Stimulated activated CD4-positive, alpha-beta T cell treated with anti-CD3 and anti-CD28 coated beads, TNF-alpha, amount 100 ng/mL, for 48 hours (primary cell): ENCODE data around the gene PDZD4.

Experiments used
- DNase-seq, 3 donors: peaks; one replicate each; pipeline ENCODE4 v3.0.0-alpha.2; 2020; ENCODE audit warnings: low read depth in 3 of 3

The PDZD4 gene

DNA sequence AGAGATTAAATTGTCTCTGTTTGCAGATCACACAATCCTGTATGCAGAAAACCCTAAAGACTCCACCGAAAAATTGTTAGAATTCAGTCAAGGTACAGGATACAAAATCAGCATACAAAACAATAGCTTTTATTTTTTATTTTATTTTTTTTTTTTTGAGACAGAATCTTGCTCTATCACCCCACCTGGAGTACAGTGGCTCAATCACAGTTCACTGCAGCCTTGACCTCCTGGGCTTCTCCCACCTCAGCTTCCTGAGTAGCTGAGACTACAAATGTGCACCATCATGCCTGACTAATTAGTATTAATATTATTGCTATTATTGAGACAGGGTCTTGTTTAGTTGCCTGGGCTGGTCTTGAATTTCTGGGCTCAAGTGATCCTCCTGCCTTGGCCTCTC is 75.2 kb downstream of the PDZD4 start:
- no peak for DNase-seq
